NB4 (cell line): ENCODE measurements around the gene ARL5C.

Experiments used
- CTCF ChIP-seq: IDR thresholded peaks from one replicate; pipeline ENCODE4 v1.5.1; 2012; ENCODE audit warnings: low read depth, low read length
- MYC ChIP-seq: IDR thresholded peaks from 2 replicates; pipeline ENCODE4 v1.6.1; 2011; ENCODE audit warnings: low read depth, low read length
- POLR2A ChIP-seq: IDR thresholded peaks from 2 replicates; pipeline ENCODE4 v1.6.1; 2011; ENCODE audit warnings: mild to moderate bottlenecking; ENCODE audit not compliant: insufficient read length; ENCODE audit errors: extremely low read depth

GRCh38 chr17:39177256-39177655, 11.3 kb upstream of the ARL5C start:
- no peak for TF ChIP-seq CTCF
- no peak for TF ChIP-seq MYC
- no peak for TF ChIP-seq POLR2A
